Spinal cord (tissue), 10 donors: ENCODE measurements around the gene SDC3. TPM values are rescaled to one million over a fixed set of nuclear protein-coding genes. Genes with fewer than 3 reads are reported as not detected.

Experiments
- DNase-seq, 6 donors: peaks; one replicate each; pipeline versions ENCODE4 v3.0.0 to v3.0.0-alpha.2; 2013 to 2015; ENCODE audit warnings: low spot score in 6 of 6, low read depth in 4 of 6
- H3K27ac ChIP-seq: one replicate; pipeline ENCODE4 v1.5.1; 2013; ENCODE audit warnings: low read depth, low read length, control low read depth
- H3K27me3 ChIP-seq: one replicate; pipeline ENCODE4 v1.6.1; 2013; ENCODE audit warnings: low read length; ENCODE audit not compliant: control insufficient read depth, insufficient read depth
- H3K36me3 ChIP-seq: one replicate; pipeline ENCODE4 v1.6.1; 2013; ENCODE audit warnings: low read length; ENCODE audit not compliant: control insufficient read depth, insufficient read depth
- H3K4me1 ChIP-seq: one replicate; pipeline ENCODE4 v1.6.1; 2013; ENCODE audit warnings: low read length; ENCODE audit not compliant: control insufficient read depth, insufficient read depth
- H3K4me3 ChIP-seq: one replicate; pipeline ENCODE4 v1.5.1; 2013; ENCODE audit warnings: low read depth, low read length, control low read depth
- H3K9me3 ChIP-seq: one replicate; pipeline ENCODE4 v1.6.1; 2013; ENCODE audit warnings: low read length; ENCODE audit not compliant: control insufficient read depth, insufficient read depth
- WGBS: methylation state at CpG from one replicate; pipeline ENCODE4 v1.1.5; 2013; ENCODE audit warnings: missing lambda C conversion rate; ENCODE audit not compliant: insufficient coverage; 5-methylcytosine and 5-hydroxymethylcytosine counted together
- polyA plus RNA-seq, 2 donors: library from polyadenylated mRNA; unstranded; fragments of 120-200 nt; gene quantifications; one replicate each; pipeline ENCODE4 v1.2.1, GENCODE V29; 2013; ENCODE audit not compliant: insufficient read length in 2 of 2
- total RNA-seq, 2 donors: library from RNA; depleted of rRNA in 1 of 2; stranded (reverse); fragments of 120-200 nt in 1 of 2; fragments of >200 nt in 1 of 2; gene quantifications; one replicate each; pipeline versions ENCODE4 v1.2.3 to v1.2.4, GENCODE V29; 2013 to 2014
- donor health status: healthy.

SDC3 gene
- total and polyA plus RNA-seq, 4 donors: 99.3 to 465 (median 261) TPM

DNA sequence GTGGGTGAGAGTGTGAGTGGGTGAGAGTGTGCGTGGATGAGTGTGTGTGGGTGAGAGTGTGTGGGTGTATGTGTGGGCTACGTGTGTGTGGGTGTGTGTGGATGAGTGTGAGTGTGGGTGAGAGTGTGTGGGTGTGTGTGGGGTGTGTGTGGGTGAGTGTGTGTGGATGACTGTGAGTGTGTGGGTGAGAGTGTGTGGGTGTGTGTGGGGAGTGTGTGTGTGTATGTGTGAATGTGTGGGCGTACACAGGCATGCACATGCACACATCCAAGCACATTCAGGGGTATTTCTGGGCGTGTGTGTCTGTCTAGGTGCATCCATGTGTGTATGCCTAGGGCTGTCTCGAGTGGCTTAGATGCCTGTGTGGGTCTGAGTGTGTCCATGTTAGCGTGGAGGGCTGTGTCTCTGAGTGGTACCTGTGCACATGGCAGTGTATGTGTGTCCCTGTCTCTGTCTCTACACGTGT, 14.0 kb downstream of the SDC3 start:
- Histone ChIP-seq H3K4me3 (no peak overlapping the region), H3K27me3 (no peaks in the 10 kb centered on the region), H3K27ac (no peak overlapping the region), H3K9me3 (no peaks in the 10 kb centered on the region), H3K4me1 (peaks cover 73% of the 10 kb centered on the region), H3K36me3 (peaks cover 37% of the 10 kb centered on the region)
- no peak for DNase-seq
- WGBS: 69% methylated on average over 7 of the region's 7 CpGs

DNA sequence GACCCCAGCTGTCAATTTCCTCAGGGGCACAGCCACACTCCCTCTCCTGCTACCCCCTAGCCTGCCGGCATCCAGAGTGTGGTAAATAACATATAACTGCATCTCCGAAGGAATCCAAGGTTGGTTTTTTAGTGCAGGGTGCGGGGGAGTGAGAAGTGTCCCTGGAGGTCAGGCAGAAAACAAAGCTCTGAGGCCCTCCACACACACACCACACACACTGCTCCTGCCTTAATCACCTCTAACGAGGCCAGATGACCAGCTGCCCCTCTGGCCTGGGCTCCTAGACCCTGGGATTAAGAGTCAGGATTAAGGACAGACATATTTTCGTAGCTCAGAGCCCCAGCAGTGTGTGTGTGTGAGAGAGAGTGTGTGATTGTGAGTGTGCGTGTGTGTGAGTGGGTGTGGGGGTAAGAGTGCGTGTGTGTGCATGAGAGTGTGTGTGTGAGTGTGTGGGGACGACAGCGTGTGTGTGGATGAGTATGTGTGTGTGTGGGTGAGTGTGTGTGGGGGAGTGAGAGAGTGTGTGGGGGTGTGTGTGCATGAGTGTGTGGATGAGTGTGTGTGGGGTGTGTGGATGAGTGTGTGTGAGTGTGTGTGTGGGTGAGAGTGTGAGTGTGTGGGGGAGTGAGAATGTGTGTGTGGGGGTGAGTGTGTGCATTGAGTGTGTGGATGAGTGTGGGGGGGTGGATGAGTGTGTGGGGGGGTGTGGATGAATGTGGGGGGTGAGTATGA, 14.6 kb downstream of the SDC3 start:
- no peak overlapping the region for H3K27ac ChIP-seq
- DNase-seq: no peak
- no peaks in the 10 kb centered on the region for H3K27me3 ChIP-seq

DNA sequence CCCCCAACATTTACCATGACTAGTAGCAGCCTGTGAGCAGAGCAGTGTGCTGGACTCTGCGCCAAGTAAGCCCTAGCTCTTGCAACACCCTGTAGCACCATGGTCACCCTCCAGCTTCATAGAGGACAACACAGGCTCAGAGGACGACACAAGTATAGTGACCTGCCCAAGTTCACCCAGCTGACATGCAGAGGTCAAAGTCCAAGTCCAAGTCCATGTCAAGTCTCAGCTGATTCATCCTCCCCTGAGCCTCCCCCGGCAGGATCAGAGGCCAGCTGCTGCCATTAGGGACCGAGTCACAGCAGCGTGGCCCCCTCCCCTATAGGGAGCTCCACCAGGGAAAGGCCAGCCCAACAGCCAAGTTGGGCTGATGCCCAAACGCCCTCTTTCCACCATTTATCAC, 15.9 kb downstream of the SDC3 start:
- Histone ChIP-seq H3K36me3 (peaks cover 38% of the 10 kb centered on the region), H3K27me3 (no peaks in the 10 kb centered on the region), H3K4me1 (peaks cover 75% of the 10 kb centered on the region), H3K27ac (no peak overlapping the region), H3K9me3 (no peaks in the 10 kb centered on the region), H3K4me3 (no peak overlapping the region)
- WGBS: 61% methylated on average over 4 of the region's 6 CpGs
- DNase-seq: no peak

More for the DNA sequence above, 14.6 kb downstream of the SDC3 start:
- peaks cover 37% of the 10 kb centered on the region for H3K36me3 ChIP-seq
- H3K9me3 ChIP-seq: no peaks in the 10 kb centered on the region
- 78% methylated on average over 5 of the region's 9 CpGs for WGBS
- no peak overlapping the region for H3K4me3 ChIP-seq
- H3K4me1 ChIP-seq: peaks cover 74% of the 10 kb centered on the region

DNA sequence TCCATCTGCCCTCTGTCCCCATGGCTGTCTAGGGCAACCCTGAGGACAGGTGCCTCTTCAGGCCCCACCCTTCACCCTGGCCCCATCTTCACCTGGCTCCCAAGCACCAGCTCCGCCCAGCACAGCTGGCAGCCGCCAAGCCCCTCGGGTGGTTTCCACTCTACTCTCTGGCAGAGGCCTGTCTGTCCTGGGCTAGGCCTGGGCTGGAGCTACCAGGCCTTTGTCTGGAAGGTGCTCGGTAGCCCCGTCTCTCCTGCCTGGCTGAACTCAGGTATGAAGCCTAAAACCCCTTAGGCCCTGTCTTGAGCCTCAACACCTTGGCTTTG, 17.4 kb downstream of the SDC3 start:
- WGBS: 82% methylated on average over 3 of the region's 5 CpGs
- Histone ChIP-seq H3K4me1 (peaks cover 89% of the 10 kb centered on the region), H3K27me3 (no peaks in the 10 kb centered on the region), H3K36me3 (peaks cover 43% of the 10 kb centered on the region), H3K4me3 (no peak overlapping the region), H3K9me3 (no peaks in the 10 kb centered on the region), H3K27ac (no peak overlapping the region)
- no peak for DNase-seq

DNA sequence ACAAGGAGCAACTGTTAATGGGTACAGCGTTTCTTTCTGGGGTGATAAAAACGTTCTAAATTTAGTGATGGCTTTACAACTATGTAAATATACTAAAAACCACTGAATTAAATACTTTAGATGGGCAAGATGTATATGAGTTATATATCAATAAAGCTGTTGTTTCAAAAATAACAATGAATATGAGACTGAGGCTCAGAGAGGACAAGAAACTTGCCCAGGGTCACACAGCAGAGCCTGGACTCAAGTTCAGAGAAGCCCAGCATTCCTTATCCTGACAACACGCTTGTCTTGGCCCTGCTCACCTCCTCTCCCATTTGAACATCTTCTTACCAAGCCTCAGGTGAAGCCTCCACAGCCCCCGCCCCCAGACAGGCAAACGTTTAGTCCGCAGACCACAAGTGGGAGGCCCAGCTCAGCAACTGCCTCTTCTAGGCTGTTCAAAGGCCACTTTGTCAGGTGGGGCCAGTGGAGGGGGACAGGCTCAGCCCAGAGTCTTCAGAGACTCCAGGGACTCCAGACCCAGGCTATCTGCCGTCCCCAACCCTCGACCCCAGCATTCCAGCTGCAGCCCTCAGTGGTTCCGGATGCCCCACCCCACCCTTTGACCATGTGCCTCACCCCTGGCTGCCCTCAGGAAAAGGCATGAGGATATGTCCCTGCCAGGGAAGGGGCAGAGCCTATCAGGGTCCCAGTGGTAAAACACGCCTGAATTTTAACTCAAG, 17.9 kb downstream of the SDC3 start:
- 78% methylated on average over 8 of the region's 10 CpGs for WGBS
- H3K36me3 ChIP-seq: peaks cover 41% of the 10 kb centered on the region
- peaks cover 90% of the 10 kb centered on the region for H3K4me1 ChIP-seq
- DNase-seq: no peak
- H3K27me3 ChIP-seq: no peaks in the 10 kb centered on the region
- H3K27ac ChIP-seq: no peak overlapping the region
- no peaks in the 10 kb centered on the region for H3K9me3 ChIP-seq
- H3K4me3 ChIP-seq: no peak overlapping the region

DNA sequence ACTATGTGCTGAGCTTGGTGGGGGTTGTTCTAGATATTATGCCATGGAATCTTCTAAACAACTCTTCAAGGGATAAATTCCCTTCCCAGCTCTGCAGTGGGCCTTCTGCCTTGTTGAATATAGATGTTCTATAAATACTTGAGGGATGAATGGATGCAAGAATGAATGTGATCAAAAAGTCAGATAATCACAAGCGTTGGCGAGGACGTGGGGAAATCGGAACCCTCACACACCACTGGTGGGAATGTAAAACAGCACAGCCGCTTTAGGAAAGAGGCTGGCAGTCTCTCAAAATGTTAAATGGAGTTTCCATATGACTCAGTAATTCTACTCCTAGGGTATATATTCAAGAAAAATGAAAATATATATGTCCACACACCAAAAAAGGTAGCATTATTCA, 19.0 kb downstream of the SDC3 start:
- H3K4me3 ChIP-seq: no peak overlapping the region
- H3K9me3 ChIP-seq: no peaks in the 10 kb centered on the region
- no CpG with 5 or more reads among the region's 5 CpGs for WGBS
- H3K27me3 ChIP-seq: no peaks in the 10 kb centered on the region
- H3K4me1 ChIP-seq: peaks cover 86% of the 10 kb centered on the region
- peak overlapping the region; percentile 7 for H3K27ac ChIP-seq
- peaks cover 30% of the 10 kb centered on the region for H3K36me3 ChIP-seq
- DNase-seq: no peak

DNA sequence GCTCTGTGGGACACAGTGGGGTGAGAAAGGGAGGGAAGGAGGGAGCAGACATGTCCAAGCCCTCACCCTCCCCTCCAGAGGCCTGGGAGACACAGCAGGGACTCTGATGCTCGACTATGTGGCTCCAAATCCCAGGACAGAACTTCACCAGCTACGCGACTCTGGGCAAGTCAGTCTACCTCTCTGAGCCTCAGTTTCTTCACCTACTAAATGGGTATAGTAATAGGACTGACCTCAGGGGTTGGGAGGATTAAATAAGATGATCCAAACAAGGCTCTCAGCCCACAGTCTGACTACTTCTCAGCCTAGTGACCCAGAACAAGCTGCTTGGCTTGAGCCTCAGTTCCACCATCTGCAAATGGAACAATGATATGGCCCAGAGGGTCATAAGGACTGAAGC, 19.6 kb downstream of the SDC3 start:
- Histone ChIP-seq H3K27me3 (no peaks in the 10 kb centered on the region), H3K27ac (peak overlapping the region; percentile 86), H3K36me3 (peaks cover 25% of the 10 kb centered on the region), H3K4me1 (peaks cover 89% of the 10 kb centered on the region), H3K9me3 (no peaks in the 10 kb centered on the region), H3K4me3 (no peak overlapping the region)
- no CpG with 5 or more reads among the region's 3 CpGs for WGBS
- DNase-seq: no peak

DNA sequence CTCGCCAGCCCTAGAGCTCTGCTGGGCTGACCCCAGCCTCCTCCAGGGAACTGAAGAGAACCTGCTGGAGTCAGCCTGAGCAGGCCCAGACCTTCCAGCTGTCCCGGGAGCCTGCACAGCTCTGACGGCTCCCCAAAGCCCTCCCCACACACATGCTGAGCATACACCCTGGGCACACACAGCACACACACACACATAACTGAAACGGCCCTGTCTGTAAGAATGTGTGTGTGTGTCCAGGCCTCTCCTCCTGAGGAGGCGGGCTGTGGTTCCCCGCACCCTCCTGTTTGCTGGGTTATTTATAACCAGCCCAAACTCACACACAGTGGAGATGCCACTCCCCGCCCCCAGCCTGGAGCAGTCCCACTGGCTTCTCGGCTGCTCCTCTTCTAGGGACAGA, 20.2 kb downstream of the SDC3 start:
- Histone ChIP-seq H3K4me1 (peaks cover 89% of the 10 kb centered on the region), H3K36me3 (peaks cover 24% of the 10 kb centered on the region), H3K27ac (peak overlapping the region; percentile 86), H3K27me3 (no peaks in the 10 kb centered on the region), H3K4me3 (no peak overlapping the region), H3K9me3 (no peaks in the 10 kb centered on the region)
- peak in 1 of 6 donors; percentile 78 for DNase-seq
- WGBS: 40% methylated on average over 5 of the region's 8 CpGs

DNA sequence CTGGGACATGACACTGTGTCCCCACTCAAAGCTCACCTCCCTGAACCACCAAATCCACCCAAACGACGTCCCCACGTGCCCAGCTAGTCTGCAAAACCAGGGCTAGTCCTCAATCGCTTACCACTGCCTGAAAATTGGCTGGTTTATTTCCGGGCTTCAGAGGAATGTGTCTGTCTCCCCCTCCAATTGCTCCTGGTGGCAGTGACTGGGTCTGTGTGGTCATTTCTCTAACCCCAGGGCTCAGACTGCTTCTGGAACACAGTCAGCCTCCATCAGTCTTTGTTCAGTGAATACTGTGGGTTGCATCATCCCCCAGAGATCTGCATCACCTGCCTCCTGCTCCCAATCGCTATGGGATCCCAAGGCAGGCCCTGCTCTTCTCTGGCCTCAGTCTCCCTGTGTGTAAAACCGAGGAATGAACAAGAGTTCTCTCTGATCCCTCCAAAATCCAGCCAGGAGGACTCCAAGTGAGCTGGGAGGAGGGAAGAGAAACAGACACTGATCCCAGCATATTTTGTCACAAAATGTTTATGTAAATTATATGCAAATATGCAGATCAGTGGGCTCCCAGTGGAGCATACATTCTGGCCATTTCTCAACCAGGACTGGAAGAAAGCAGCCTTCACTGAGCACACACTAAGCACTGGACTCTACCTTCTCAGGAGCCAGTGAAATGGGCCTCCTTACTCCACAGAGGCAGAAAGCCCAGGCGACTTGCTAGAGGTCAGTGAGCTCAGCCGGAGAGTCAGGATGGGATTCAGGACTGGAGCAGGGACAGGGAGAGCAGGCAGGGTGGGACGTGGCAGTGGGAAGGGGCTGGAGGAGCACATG, 20.9 kb downstream of the SDC3 start:
- peak in 1 of 6 donors; percentile 66 for DNase-seq
- H3K27ac ChIP-seq: peak overlapping the region; percentile 86
- H3K4me1 ChIP-seq: peaks cover 89% of the 10 kb centered on the region
- no peak overlapping the region for H3K4me3 ChIP-seq
- H3K27me3 ChIP-seq: no peaks in the 10 kb centered on the region
- no peaks in the 10 kb centered on the region for H3K9me3 ChIP-seq
- H3K36me3 ChIP-seq: peaks cover 21% of the 10 kb centered on the region
- WGBS: 59% methylated on average over 7 of the region's 10 CpGs
